Liver (tissue), 3 donors: ENCODE data around the gene YBX2.

Experiments used
- CTCF ChIP-seq: fragments of 150-350 bp; IDR thresholded peaks from 2 replicates; pipeline ENCODE4 v1.5.1; 2017; ENCODE audit warnings: improper control_type of control experiment, low read depth, low read length; ENCODE audit not compliant: missing input control
- EGR1 ChIP-seq, 2 donors: IDR thresholded peaks; 2 replicates each; pipeline ENCODE4 v1.6.1; 2016 to 2018; ENCODE audit warnings: antibody characterized with exemption in 2 of 2, low read depth in 2 of 2
- FOXA1 ChIP-seq: IDR thresholded peaks from 2 replicates; pipeline ENCODE4 v1.6.1; 2016; ENCODE audit warnings: antibody characterized with exemption
- GABPA ChIP-seq, 2 donors: IDR thresholded peaks in 1 of 2; conservative IDR thresholded peaks in 1 of 2; 2 replicates each; pipeline ENCODE4 v1.6.1; 2016; ENCODE audit warnings: antibody characterized with exemption in 2 of 2, mild to moderate bottlenecking in 1 of 2, moderate library complexity in 1 of 2
- HNF4G ChIP-seq: IDR thresholded peaks from 2 replicates; pipeline ENCODE4 v1.6.1; 2016; ENCODE audit warnings: antibody characterized with exemption
- JUND ChIP-seq, 2 donors: IDR thresholded peaks; 2 replicates each; pipeline ENCODE4 v1.6.1; 2016; ENCODE audit warnings: antibody characterized with exemption in 2 of 2
- NR2F2 ChIP-seq: IDR thresholded peaks from 2 replicates; pipeline ENCODE4 v1.6.1; 2016; ENCODE audit warnings: antibody characterized with exemption
- RAD21 ChIP-seq, 2 donors: IDR thresholded peaks; 2 replicates each; pipeline ENCODE4 v1.6.1; 2016; ENCODE audit warnings: antibody characterized with exemption in 2 of 2, mild to moderate bottlenecking in 2 of 2
- TAF1 ChIP-seq: conservative IDR thresholded peaks from 2 replicates; pipeline ENCODE4 v1.6.1; 2016; ENCODE audit warnings: antibody characterized with exemption, mild to moderate bottlenecking
- YY1 ChIP-seq: IDR thresholded peaks from 2 replicates; pipeline ENCODE4 v1.6.1; 2016; ENCODE audit warnings: antibody characterized with exemption, mild to moderate bottlenecking
- TF ChIP-seq, protein P1 (sequence below): IDR thresholded peaks from 2 replicates; pipeline ENCODE4 v1.6.1; 2016; ENCODE audit warnings: antibody characterized with exemption
- TF ChIP-seq, protein P2 (sequence below): IDR thresholded peaks from 2 replicates; pipeline ENCODE4 v1.6.1; 2016; ENCODE audit warnings: antibody characterized with exemption
- TF ChIP-seq, protein P3 (sequence below): IDR thresholded peaks from 2 replicates; pipeline ENCODE4 v1.6.1; 2016; ENCODE audit warnings: antibody characterized with exemption, mild to moderate bottlenecking
- donor health status: healthy.
- donor health status: healthy.

DNA sequence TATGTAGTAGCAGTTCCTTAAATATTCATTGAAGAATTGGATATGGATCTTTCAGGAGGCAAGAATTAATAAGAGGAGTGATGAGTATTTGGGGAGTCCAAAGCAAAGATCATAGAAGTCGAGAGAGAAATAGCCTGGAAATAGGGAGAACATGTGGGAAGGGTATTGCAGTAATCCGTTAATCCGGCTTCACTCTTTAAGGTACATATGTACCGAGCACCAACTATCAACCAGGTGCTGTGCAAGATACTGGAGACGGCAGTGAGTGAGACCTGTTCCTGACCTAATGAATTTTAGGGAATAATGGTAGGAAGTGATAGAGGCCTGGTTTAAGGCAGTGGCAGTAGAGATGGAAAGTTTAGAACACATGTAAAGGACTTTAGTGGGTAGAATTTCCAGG, 41.4 kb downstream of the YBX2 start:
- no peak for TF ChIP-seq CTCF
- TF ChIP-seq, protein P1, sequence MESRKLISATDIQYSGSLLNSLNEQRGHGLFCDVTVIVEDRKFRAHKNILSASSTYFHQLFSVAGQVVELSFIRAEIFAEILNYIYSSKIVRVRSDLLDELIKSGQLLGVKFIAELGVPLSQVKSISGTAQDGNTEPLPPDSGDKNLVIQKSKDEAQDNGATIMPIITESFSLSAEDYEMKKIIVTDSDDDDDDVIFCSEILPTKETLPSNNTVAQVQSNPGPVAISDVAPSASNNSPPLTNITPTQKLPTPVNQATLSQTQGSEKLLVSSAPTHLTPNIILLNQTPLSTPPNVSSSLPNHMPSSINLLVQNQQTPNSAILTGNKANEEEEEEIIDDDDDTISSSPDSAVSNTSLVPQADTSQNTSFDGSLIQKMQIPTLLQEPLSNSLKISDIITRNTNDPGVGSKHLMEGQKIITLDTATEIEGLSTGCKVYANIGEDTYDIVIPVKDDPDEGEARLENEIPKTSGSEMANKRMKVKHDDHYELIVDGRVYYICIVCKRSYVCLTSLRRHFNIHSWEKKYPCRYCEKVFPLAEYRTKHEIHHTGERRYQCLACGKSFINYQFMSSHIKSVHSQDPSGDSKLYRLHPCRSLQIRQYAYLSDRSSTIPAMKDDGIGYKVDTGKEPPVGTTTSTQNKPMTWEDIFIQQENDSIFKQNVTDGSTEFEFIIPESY: no peak
- TF ChIP-seq, protein P2, sequence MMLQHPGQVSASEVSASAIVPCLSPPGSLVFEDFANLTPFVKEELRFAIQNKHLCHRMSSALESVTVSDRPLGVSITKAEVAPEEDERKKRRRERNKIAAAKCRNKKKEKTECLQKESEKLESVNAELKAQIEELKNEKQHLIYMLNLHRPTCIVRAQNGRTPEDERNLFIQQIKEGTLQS: no peak
- no peak for TF ChIP-seq YY1
- no peak for TF ChIP-seq GABPA (IDR thresholded peaks at IDR 0.05 in 1 of 2, conservative IDR thresholded peaks at IDR 0.05 in 1 of 2)
- no peak for TF ChIP-seq JUND (IDR thresholded peaks at IDR 0.05)
- TF ChIP-seq HNF4G: no peak
- TF ChIP-seq, protein P3, sequence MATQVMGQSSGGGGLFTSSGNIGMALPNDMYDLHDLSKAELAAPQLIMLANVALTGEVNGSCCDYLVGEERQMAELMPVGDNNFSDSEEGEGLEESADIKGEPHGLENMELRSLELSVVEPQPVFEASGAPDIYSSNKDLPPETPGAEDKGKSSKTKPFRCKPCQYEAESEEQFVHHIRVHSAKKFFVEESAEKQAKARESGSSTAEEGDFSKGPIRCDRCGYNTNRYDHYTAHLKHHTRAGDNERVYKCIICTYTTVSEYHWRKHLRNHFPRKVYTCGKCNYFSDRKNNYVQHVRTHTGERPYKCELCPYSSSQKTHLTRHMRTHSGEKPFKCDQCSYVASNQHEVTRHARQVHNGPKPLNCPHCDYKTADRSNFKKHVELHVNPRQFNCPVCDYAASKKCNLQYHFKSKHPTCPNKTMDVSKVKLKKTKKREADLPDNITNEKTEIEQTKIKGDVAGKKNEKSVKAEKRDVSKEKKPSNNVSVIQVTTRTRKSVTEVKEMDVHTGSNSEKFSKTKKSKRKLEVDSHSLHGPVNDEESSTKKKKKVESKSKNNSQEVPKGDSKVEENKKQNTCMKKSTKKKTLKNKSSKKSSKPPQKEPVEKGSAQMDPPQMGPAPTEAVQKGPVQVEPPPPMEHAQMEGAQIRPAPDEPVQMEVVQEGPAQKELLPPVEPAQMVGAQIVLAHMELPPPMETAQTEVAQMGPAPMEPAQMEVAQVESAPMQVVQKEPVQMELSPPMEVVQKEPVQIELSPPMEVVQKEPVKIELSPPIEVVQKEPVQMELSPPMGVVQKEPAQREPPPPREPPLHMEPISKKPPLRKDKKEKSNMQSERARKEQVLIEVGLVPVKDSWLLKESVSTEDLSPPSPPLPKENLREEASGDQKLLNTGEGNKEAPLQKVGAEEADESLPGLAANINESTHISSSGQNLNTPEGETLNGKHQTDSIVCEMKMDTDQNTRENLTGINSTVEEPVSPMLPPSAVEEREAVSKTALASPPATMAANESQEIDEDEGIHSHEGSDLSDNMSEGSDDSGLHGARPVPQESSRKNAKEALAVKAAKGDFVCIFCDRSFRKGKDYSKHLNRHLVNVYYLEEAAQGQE: no peak
- no peak for TF ChIP-seq NR2F2
- TF ChIP-seq TAF1: no peak
- no peak for TF ChIP-seq EGR1 (IDR thresholded peaks at IDR 0.05; ENCODE audit: low read depth in 2 of 2)
- no peak for TF ChIP-seq FOXA1
- no peak for TF ChIP-seq RAD21 (IDR thresholded peaks at IDR 0.05)
